H9 (cell line): ENCODE measurements around the gene NAA15. TPM values are rescaled to one million over a fixed set of nuclear protein-coding genes. Genes with fewer than 3 reads are reported as not detected.
"Not testable (repeated sequence)": the region's sequence is repeated elsewhere in the genome, so short reads cannot be mapped to it uniquely, and the experiment has no call there.

Experiments used
- DNase-seq: peaks from one replicate; pipeline ENCODE4 v3.0.0-alpha.2; 2017
- H2AFZ ChIP-seq: one replicate; pipeline ENCODE4 v1.6.1; 2013; ENCODE audit warnings: mild to moderate bottlenecking, low read length, control low read depth, moderate library complexity
- H2AK5ac ChIP-seq: 2 replicates; pipeline ENCODE4 v1.6.1; 2013; ENCODE audit warnings: low read length, control low read depth, mixed read lengths; ENCODE audit not compliant: insufficient read length
- H2BK120ac ChIP-seq: one replicate; pipeline ENCODE4 v1.6.1; 2013; ENCODE audit warnings: low read depth, mild to moderate bottlenecking, low read length, control low read depth, inconsistent platforms; ENCODE audit not compliant: poor library complexity, severe bottlenecking
- H2BK12ac ChIP-seq: 2 replicates; pipeline ENCODE4 v1.6.1; 2013; ENCODE audit warnings: low read length, control low read depth, mixed read lengths, low read depth; ENCODE audit not compliant: insufficient read length
- H2BK15ac ChIP-seq: 2 replicates; pipeline ENCODE4 v1.6.1; 2013; ENCODE audit warnings: low read depth, low read length, control low read depth
- H2BK20ac ChIP-seq: one replicate; pipeline ENCODE4 v1.6.1; 2013; ENCODE audit warnings: low read depth, mild to moderate bottlenecking, low read length, control low read depth, inconsistent platforms; ENCODE audit not compliant: poor library complexity, severe bottlenecking
- H2BK5ac ChIP-seq: 2 replicates; pipeline ENCODE4 v1.6.1; 2013; ENCODE audit warnings: low read length, control low read depth, mixed read lengths; ENCODE audit not compliant: insufficient read length
- H3K14ac ChIP-seq: 2 replicates; pipeline ENCODE4 v1.6.1; 2013; ENCODE audit warnings: low read length, control low read depth; ENCODE audit not compliant: insufficient read depth
- H3K18ac ChIP-seq: 2 replicates; pipeline ENCODE4 v1.6.1; 2013; ENCODE audit warnings: low read depth, mild to moderate bottlenecking, mixed read lengths, low read length, control low read depth; ENCODE audit not compliant: insufficient read length
- H3K23ac ChIP-seq: 2 replicates; pipeline ENCODE4 v1.6.1; 2013; ENCODE audit warnings: low read length, control low read depth, mixed read lengths, low read depth; ENCODE audit not compliant: insufficient read length
- H3K23me2 ChIP-seq: 2 replicates; pipeline ENCODE4 v1.6.1; 2013; ENCODE audit warnings: low read depth, mild to moderate bottlenecking, mixed read lengths, low read length, control low read depth; ENCODE audit not compliant: insufficient read length, poor library complexity, severe bottlenecking
- H3K27ac ChIP-seq: 2 replicates; pipeline ENCODE4 v1.5.1; 2013; ENCODE audit warnings: low read length, control low read depth, mixed read lengths, low read depth; ENCODE audit not compliant: insufficient read length
- H3K27me3 ChIP-seq: 2 replicates; pipeline ENCODE4 v1.6.1; 2013; ENCODE audit warnings: low read length, control low read depth, inconsistent platforms; ENCODE audit not compliant: insufficient read depth
- H3K4ac ChIP-seq: 2 replicates; pipeline ENCODE4 v1.6.1; 2013; ENCODE audit warnings: low read depth, mild to moderate bottlenecking, control low read depth, inconsistent platforms, low read length, moderate library complexity
- H3K4me1 ChIP-seq: 2 replicates; pipeline ENCODE4 v1.6.1; 2013; ENCODE audit warnings: low read length, control low read depth, inconsistent platforms; ENCODE audit not compliant: insufficient read depth
- H3K4me2 ChIP-seq: 2 replicates; pipeline ENCODE4 v1.6.1; 2013; ENCODE audit warnings: low read length, control low read depth, mixed read lengths; ENCODE audit not compliant: insufficient read length, insufficient read depth
- H3K56ac ChIP-seq: 2 replicates; pipeline ENCODE4 v1.6.1; 2013; ENCODE audit warnings: low read depth, mild to moderate bottlenecking, mixed read lengths, low read length, control low read depth; ENCODE audit not compliant: insufficient read length
- H3K79me1 ChIP-seq: 2 replicates; pipeline ENCODE4 v1.6.1; 2013; ENCODE audit warnings: low read depth, mild to moderate bottlenecking, moderate library complexity, low read length, control low read depth, inconsistent platforms; ENCODE audit not compliant: insufficient read depth, poor library complexity, severe bottlenecking
- H3K79me2 ChIP-seq: 2 replicates; pipeline ENCODE4 v1.6.1; 2013; ENCODE audit warnings: low read length, control low read depth, inconsistent platforms; ENCODE audit not compliant: insufficient read depth
- H3K9ac ChIP-seq: 2 replicates; pipeline ENCODE4 v1.6.1; 2013; ENCODE audit warnings: low read length, control low read depth, mixed read lengths; ENCODE audit not compliant: insufficient read length; ENCODE audit errors: extremely low read depth
- H3K9me3 ChIP-seq: one replicate; pipeline ENCODE4 v1.6.1; 2013; ENCODE audit warnings: low read depth, low read length, inconsistent platforms; ENCODE audit not compliant: control insufficient read depth
- H3T11ph ChIP-seq: one replicate; pipeline ENCODE4 v1.6.1; 2013; ENCODE audit warnings: mild to moderate bottlenecking, low read length, control low read depth, inconsistent platforms
- H4K20me1 ChIP-seq: one replicate; pipeline ENCODE4 v1.6.1; 2013; ENCODE audit not compliant: control insufficient read depth, insufficient read length, insufficient read depth
- H4K5ac ChIP-seq: 2 replicates; pipeline ENCODE4 v1.6.1; 2013; ENCODE audit warnings: low read depth, mild to moderate bottlenecking, mixed read lengths, low read length, control low read depth; ENCODE audit not compliant: insufficient read length
- H4K8ac ChIP-seq: replicated peaks from 2 replicates; pipeline ENCODE4 v1.6.1; 2013; ENCODE audit warnings: low read length, control low read depth, mixed read lengths, low read depth; ENCODE audit not compliant: insufficient read length
- H4K91ac ChIP-seq: 2 replicates; pipeline ENCODE4 v1.6.1; 2013; ENCODE audit warnings: low read depth, mild to moderate bottlenecking, moderate library complexity, mixed read lengths, low read length, control low read depth; ENCODE audit not compliant: insufficient read length
- H3K27ac Mint-ChIP-seq, 3 experiments: 2 replicates in 2 of 3; 3 replicates in 1 of 3; pipeline ENCODE4 v1.8.0; 2020 to 2021; ENCODE audit warnings: mixed read lengths in 3 of 3, mild to moderate bottlenecking in 1 of 3, moderate library complexity in 1 of 3
- H3K27me3 Mint-ChIP-seq: 2 replicates; pipeline ENCODE4 v1.8.0; 2021; ENCODE audit warnings: low read depth, mild to moderate bottlenecking, moderate library complexity, mixed read lengths
- H3K36me3 Mint-ChIP-seq, 3 experiments: 2 replicates in 2 of 3; 3 replicates in 1 of 3; pipeline ENCODE4 v1.8.0; 2020 to 2021; ENCODE audit warnings: low read depth in 3 of 3, mixed read lengths in 3 of 3; ENCODE audit not compliant: insufficient read depth in 1 of 3
- H3K4me1 Mint-ChIP-seq, 2 experiments: 2 replicates each; pipeline ENCODE4 v1.8.0; 2020; ENCODE audit warnings: mixed read lengths in 2 of 2
- H3K4me3 Mint-ChIP-seq, 2 experiments: 2 replicates in 1 of 2; 3 replicates in 1 of 2; pipeline ENCODE4 v1.8.0; 2020 to 2021; ENCODE audit warnings: mild to moderate bottlenecking in 2 of 2, mixed read lengths in 2 of 2, moderate library complexity in 1 of 2
- H3K9me3 Mint-ChIP-seq, 2 experiments: 2 replicates in 1 of 2; 3 replicates in 1 of 2; pipeline ENCODE4 v1.8.0; 2020; ENCODE audit warnings: mild to moderate bottlenecking in 2 of 2, mixed read lengths in 2 of 2, moderate library complexity in 1 of 2
- WGBS: extraction: QIAGEN DNeasy Blood & Tissue Kit; methylation state at CpG from one replicate; pipeline ENCODE4 v1.1.7; 2013; ENCODE audit warnings: missing lambda C conversion rate, low lambda C conversion rate, mixed read lengths; ENCODE audit not compliant: insufficient read length; ENCODE audit errors: extremely low coverage; 5-methylcytosine and 5-hydroxymethylcytosine counted together
- total RNA-seq: library from RNA; stranded (reverse); gene quantifications from 2 replicates; pipeline ENCODE4 v1.2.1, GENCODE V29; 2021
- TF ChIP-seq, protein P1 (sequence below): fragments of 200-600 bp; sonication (generic); conservative IDR thresholded peaks from 3 replicates; pipeline ENCODE4 v1.8.0; 2021; ENCODE audit warnings: antibody characterized with exemption, mild to moderate bottlenecking

The NAA15 gene
- total RNA-seq, 1 experiment from 2014 or later: 115 TPM

DNA sequence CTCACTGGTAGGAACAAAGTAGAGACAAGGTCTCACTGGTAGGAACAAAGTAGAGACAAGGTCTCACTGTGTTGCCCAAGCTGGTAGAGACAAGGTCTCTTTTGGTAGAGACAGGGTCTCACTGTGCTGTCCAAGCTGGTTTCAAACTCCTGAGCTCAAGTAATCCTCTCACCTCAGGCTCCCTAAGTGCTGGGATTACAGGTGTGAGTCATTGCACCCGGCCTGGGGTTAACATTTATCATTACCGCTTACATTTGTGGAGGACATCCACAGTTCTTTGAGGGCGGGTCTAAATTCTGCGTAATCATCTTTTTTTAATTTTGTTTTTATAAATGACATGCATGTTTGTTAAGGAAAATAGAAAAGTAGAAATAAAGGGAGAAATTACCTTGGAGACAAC is 164.6 kb downstream of the NAA15 start:
- no peaks in the 10 kb centered on the region for H3K23me2 ChIP-seq
- no peak overlapping the region for H3K9ac ChIP-seq
- H2AK5ac ChIP-seq: no peak overlapping the region
- no peaks in the 10 kb centered on the region for H3K4me1 ChIP-seq
- no peak overlapping the region for H3K23ac ChIP-seq
- no CpG with 5 or more reads among the region's 4 CpGs for WGBS
- H3K27ac ChIP-seq: no peak overlapping the region
- H3K9me3 ChIP-seq: no peaks in the 10 kb centered on the region
- no peak overlapping the region for H4K5ac ChIP-seq
- no peak overlapping the region for H2BK20ac ChIP-seq
- peaks cover 4% of the 10 kb centered on the region for H3K79me1 ChIP-seq
- Mint-ChIP-seq H3K9me3 (peaks cover 4 to 13% of the 10 kb centered on the region in 2 experiments; a peak in 3 of 5 replicates), H3K27me3 (no peaks in the 10 kb centered on the region; the same call in 1 of the 2 replicates), H3K27ac (no peak overlapping the region), H3K36me3 (peaks cover 2 to 38% (median 15%) of the 10 kb centered on the region in 3 experiments), H3K4me1 (peaks cover 17 to 18% of the 10 kb centered on the region in 2 experiments), H3K4me3 (no peak overlapping the region)
- no peak overlapping the region for H2BK5ac ChIP-seq
- H3K79me2 ChIP-seq: peaks cover 10% of the 10 kb centered on the region; the same call in 1 of the 2 replicates
- H4K91ac ChIP-seq: no peak overlapping the region
- H3T11ph ChIP-seq: no peak overlapping the region
- no peaks in the 10 kb centered on the region for H4K20me1 ChIP-seq
- H2BK120ac ChIP-seq: no peak overlapping the region
- H3K18ac ChIP-seq: no peak overlapping the region
- H2BK15ac ChIP-seq: no peak overlapping the region
- H2AFZ ChIP-seq: no peak overlapping the region
- no peak overlapping the region for H2BK12ac ChIP-seq
- H3K4ac ChIP-seq: no peak overlapping the region
- no peak overlapping the region for H3K4me2 ChIP-seq
- TF ChIP-seq, protein P1, sequence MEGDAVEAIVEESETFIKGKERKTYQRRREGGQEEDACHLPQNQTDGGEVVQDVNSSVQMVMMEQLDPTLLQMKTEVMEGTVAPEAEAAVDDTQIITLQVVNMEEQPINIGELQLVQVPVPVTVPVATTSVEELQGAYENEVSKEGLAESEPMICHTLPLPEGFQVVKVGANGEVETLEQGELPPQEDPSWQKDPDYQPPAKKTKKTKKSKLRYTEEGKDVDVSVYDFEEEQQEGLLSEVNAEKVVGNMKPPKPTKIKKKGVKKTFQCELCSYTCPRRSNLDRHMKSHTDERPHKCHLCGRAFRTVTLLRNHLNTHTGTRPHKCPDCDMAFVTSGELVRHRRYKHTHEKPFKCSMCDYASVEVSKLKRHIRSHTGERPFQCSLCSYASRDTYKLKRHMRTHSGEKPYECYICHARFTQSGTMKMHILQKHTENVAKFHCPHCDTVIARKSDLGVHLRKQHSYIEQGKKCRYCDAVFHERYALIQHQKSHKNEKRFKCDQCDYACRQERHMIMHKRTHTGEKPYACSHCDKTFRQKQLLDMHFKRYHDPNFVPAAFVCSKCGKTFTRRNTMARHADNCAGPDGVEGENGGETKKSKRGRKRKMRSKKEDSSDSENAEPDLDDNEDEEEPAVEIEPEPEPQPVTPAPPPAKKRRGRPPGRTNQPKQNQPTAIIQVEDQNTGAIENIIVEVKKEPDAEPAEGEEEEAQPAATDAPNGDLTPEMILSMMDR: no peak
- H3K56ac ChIP-seq: no peak overlapping the region
- H3K14ac ChIP-seq: no peak overlapping the region
- no peaks in the 10 kb centered on the region for H3K27me3 ChIP-seq
- DNase-seq: no peak
- no peak overlapping the region for H4K8ac ChIP-seq

DNA sequence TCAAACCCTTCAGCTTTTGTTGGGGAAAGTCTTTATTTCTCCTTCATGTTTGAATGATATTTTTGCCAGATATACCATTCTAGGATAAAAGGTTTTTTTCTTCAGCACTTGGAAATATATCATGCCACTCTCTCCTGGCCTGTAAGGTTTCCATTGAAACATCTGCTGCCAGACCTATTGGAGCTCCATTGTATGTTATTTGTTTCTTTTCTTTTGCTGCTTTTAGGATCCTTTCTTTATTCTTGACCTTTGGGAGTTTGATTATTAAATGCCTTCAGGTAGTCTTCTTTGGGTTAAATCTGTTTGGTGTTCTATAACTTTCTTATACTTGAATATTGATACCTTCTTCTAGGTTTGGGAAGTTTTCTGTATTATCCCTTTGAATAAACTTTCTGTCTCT is 167.5 kb downstream of the NAA15 start:
- DNase-seq, H2BK120ac ChIP-seq, H4K8ac ChIP-seq, H3K27me3 ChIP-seq, H3K23me2 ChIP-seq, H2BK12ac ChIP-seq, H3K9ac ChIP-seq, H3K23ac ChIP-seq, H3K4me1 ChIP-seq, H3K79me2 ChIP-seq, H3K27me3 Mint-ChIP-seq, H3K56ac ChIP-seq, H3K79me1 ChIP-seq, H3K9me3 ChIP-seq, H4K5ac ChIP-seq, H3K4me3 Mint-ChIP-seq, H3K27ac Mint-ChIP-seq, H3K4ac ChIP-seq, H2BK5ac ChIP-seq, H2BK20ac ChIP-seq, H3K18ac ChIP-seq, H3K4me2 ChIP-seq, H2AK5ac ChIP-seq, H3T11ph ChIP-seq, H3K14ac ChIP-seq, H4K20me1 ChIP-seq, H4K91ac ChIP-seq, H3K27ac ChIP-seq, H2BK15ac ChIP-seq, H2AFZ ChIP-seq: not testable (repeated sequence)
- peaks cover 10 to 20% of the 10 kb centered on the region in 2 experiments; a peak in 4 of 5 replicates for H3K9me3 Mint-ChIP-seq
- H3K36me3 Mint-ChIP-seq: peaks cover 22 to 54% (median 29%) of the 10 kb centered on the region in 3 experiments
- H3K4me1 Mint-ChIP-seq: peaks cover 9 to 11% of the 10 kb centered on the region in 2 experiments; a peak in 2 of 4 replicates
